Measurements from ENCODE around the gene GNAZ.

Gene GNAZ

GRCh38 chr22:23140385-23140784 is 70.1 kb downstream of the GNAZ start:
- DNase-seq = no peak

- DNase-seq = no peak
Observed at GRCh38 chr22:23142546-23143105, 72.3 kb downstream of the GNAZ start.

DNA sequence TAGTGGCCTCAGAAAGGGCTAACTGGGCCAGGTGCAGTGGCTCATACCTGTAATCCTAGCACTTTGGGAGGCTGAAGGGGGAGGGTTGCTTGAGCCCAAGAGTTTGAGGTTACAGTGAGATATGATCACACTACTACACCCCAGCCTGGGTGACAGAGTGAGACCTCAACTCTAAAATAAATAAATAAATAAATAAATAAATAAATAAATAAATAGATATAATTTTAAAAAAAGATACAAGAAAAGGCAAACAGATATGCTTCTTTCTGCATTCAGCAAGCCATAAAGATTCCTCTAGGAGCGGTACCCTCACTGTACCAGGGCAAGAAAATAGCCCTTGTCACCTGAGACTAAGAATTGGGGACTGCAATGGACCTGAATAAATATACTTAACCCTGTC is 72.8 kb downstream of the GNAZ start:
- DNase-seq = no peak

- DNase-seq = no peak
Observed at GRCh38 chr22:23144432-23144831, 74.1 kb downstream of the GNAZ start.

DNA sequence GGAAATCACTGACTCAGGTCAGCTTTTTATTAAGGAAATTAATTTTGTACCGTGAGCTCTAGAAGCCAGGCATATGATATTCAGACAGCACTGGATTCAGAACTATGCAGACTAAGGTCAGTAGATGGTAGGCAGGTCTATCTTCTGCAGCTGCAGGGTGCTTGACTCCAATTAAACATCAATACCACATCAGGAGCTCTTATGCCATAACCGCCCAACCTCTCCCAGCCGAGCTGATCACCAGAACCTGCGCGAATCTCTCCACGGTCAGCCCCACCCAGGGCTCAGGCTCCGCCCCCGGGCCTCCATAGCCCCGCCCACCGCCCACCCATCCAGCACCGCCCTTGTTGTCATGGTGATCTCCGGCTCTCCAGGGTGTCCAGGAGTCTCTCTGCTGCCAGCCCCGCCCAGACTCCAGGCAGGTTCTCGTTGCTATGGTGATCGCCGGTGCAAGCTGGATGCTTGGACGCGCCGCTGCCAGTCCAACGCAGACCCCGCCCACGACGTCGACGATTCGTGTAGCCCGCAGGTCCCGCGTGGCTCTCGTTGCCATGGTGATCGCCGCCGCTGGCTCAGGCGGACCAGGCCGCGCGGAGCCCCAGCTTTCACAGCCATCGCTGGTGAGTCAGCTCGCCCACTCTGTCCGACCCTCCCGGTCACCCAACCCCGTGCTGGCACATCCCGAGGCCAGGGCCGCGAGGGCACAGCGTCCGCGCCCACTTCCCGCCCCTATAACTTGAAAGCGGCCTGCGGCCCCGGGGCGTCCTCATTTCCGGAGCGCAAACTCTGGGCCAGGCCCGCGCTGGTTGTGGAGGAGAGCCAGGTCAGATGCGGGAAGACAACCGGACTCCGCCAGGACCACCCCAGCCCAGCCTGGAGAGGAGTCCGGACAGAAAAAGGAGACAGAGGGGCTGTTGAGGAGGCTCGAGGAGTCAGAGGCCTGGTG is 74.9 kb downstream of the GNAZ start, which contains the start of gene RAB36:
TSS of gene RAB36 (plus strand) at position 546 of the 946 bp plus-strand sequence. CDS start 1,140 bp downstream, outside the sequence.
- peak; percentile 94 for DNase-seq

DNA sequence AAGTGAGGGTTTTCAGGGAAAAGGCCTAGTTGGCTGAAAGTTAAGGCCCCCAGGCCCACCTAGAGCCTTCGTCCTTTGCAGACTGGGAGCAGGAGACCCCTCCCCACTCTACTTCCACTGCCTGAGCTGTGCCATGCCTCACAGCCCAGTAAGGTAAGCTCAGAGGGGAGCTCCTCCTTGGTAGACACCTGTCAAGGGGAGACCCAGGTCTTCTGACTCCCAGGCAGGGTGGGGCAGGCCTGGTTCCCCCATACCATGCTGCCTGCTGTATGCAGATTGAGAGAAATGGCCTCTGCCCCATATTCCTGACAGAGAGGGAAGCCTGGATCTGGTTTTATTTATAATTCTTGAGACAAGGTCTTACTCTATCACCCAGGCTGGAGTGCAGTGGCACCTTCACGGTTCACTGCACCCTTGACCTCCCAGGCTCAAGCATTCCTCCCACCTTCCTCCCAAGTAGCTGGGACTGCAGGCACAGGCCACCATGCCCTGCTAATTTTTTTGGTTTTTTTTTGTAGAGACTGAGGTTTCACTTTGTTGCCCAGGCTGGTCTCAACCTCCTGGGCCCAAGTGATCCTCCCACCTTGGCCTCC is 75.7 kb downstream of the GNAZ start:
- DNase-seq = no peak

- no peak for DNase-seq
Observed at GRCh38 chr22:23146478-23147205, 76.3 kb downstream of the GNAZ start.

- DNase-seq = no peak
Observed at GRCh38 chr22:23147617-23148387, 77.5 kb downstream of the GNAZ start.

- no peak for DNase-seq
Observed at GRCh38 chr22:23149743-23150238, 79.5 kb downstream of the GNAZ start.

DNA sequence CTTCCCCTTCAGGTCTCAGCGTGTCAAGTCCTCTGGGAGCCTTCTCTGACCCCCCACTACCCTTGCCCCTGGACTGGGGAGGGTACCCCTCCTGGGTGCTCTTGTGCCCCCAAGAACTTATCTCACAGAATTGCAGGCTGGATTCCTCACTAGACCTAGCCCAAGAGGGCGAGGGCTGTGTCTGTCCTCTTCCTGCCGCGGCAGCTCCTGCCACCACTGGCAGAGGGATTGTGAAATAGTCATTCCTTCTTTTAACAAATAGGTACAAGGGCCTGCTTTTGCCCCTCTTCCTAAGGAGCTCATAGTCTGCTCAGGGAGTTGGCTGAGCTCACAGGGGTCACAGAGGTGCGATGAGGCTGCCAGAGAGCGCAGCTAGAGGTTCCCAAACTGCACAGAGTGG is 80.4 kb downstream of the GNAZ start:
- DNase-seq = no peak

GRCh38 chr22:23151827-23152226 is 81.5 kb downstream of the GNAZ start:
- no peak for DNase-seq

GRCh38 chr22:23152238-23153114 is 82.2 kb downstream of the GNAZ start:
- no peak for DNase-seq

DNA sequence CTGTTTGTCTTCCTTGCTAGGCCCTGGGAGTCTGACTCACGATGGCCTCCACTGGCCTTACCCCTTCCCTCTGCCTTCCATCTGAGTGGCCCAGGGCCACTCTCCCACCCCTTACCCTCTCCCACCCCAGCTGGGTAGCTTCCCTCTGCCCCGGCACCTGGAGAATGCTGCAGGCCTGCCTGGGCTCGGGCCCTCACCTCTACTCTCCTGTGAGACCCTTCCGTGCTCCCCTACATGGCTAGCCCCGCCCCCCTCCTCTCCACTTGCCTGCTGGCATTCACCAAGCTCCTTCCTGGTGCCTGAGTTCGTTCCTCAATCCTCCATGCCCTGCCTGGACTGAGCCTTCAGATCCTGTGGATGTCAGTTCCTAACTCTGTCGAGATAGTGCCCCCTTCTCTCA is 83.7 kb downstream of the GNAZ start:
- DNase-seq = no peak

GRCh38 chr22:23154461-23154860 is 84.1 kb downstream of the GNAZ start:
- no peak for DNase-seq

- DNase-seq = no peak
Observed at GRCh38 chr22:23155143-23155542, 84.8 kb downstream of the GNAZ start.

DNA sequence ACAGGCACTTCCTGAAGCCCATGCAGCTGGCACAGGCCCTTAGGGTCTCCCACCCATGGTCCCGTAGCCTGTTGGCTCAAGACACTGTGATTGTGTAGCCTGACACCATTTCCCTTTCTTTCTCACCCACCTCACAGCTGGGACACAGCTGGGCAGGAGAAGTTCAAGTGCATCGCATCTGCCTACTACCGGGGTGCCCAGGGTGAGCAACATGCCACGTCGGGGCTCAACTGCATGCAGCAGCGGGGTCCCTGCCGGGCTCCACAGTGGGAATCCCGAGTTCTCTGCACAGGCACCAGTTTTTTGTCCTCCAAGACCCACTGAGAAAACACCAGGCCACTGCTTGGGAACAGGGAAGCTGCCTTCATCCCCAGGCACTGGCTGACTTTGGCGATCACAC is 85.5 kb downstream of the GNAZ start:
- DNase-seq = no peak

DNA sequence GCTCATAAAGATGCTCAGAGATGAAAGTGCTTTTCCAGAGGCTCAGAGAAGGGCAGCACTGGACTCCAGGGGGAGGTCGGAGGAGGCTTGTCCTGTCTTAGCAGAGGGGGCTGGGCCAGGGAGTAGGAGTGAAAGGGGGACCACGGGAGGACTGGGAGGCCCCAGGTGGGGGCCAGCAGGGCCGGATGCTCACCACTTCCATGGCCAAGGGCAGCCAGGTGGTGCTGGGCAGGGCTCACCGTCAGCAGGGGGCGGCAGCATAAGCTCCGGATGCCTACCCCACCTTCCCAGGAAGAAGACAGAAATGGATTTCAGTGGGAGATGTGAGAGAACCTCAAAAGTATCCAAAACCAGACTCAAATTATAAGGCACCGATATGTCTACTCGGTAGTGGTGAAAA is 86.0 kb downstream of the GNAZ start:
- no peak for DNase-seq

GRCh38 chr22:23157560-23158515 is 87.5 kb downstream of the GNAZ start:
- DNase-seq = no peak

DNA sequence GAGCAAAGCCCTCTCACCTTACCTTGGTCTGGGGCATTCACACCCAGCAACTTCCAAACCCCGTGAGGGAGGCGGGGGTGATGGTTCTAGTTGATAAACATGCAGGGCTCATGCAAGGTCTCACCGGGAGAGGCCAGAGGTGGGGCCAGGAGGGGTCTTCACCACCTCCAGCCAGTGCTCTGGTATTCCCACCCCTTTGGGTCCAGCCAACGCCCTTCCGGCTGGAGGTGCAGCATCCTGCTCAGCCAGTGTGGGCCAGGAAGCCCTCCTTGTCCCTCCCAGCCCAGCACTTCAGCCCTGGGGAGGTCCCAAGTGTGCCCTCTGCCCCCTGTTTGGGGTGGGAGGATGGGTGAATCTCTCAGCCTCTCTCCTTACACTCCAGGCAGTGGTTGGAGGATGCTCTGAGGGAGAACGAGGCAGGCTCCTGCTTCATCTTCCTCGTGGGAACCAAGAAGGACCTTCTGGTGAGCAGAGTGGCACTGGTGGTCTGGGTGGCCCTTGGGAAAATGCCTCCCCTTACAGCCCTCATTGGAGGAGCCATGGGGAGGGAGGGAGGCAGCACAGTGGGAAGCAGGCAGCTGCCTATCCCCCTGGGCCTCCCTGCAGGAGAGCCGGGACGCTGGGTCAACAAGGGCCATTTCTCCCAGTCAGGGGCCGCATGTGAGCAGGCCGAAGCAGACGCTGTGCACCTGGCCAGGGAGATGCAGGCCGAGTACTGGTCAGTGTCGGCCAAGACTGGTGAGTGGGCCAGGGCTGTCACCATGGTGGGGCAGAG is 88.4 kb downstream of the GNAZ start:
- DNase-seq = no peak

All from right forelimb (tissue), 1 donor.